ENCODE results near the gene SDHD. TPM values are rescaled to one million over a fixed set of nuclear protein-coding genes. Genes with fewer than 3 reads are reported as not detected.

The SDHD gene
- polyA plus RNA-seq, 1 experiment = 122 TPM

- no peak for DNase-seq (ENCODE audit: low read depth, low spot score)
- no peak for TF ChIP-seq CTCF (IDR thresholded peaks at IDR 0.05; ENCODE audit: low read depth, low read length)
- Histone ChIP-seq H3K4me3 (ENCODE audit: low read depth, low read length) (no peak overlapping the region), H3K9me3 (ENCODE audit: control insufficient read depth, insufficient read depth, low read length) (no peaks in the 10 kb centered on the region), H3K27ac (ENCODE audit: low read depth, low read length) (no peak overlapping the region), H3K27me3 (ENCODE audit: control insufficient read depth, insufficient read depth, low read length) (no peaks in the 10 kb centered on the region)
- CTCF ChIA-PET = interaction anchor here (0.6 kb wide), 1 partner anchor 97 kb away, joined by 3 read pairs; no protein-coding TSS in a partner anchor
- POLR2A ChIA-PET = no interaction called here
These were observed 29.5 kb upstream of the SDHD start for GRCh38 chr11:112057170-112057569.

GRCh38 chr11:112058103-112058502 is 28.6 kb upstream of the SDHD start:
- H3K27me3 ChIP-seq (ENCODE audit: control insufficient read depth, insufficient read depth, low read length) = no peaks in the 10 kb centered on the region
- CTCF ChIA-PET = no interaction called here
- POLR2A ChIA-PET = no interaction called here

GRCh38 chr11:112062923-112063322 is 23.8 kb upstream of the SDHD start:
- POLR2A ChIA-PET = interaction anchor here (0.9 kb wide), 1 partner anchor 14 kb away, joined by 7 read pairs; no protein-coding TSS in a partner anchor

More at GRCh38 chr11:112058103-112058502, 28.6 kb upstream of the SDHD start:
- DNase-seq (ENCODE audit: low read depth, low spot score) = no peak
- H3K27ac ChIP-seq (ENCODE audit: low read depth, low read length) = no peak overlapping the region
- H3K9me3 ChIP-seq (ENCODE audit: control insufficient read depth, insufficient read depth, low read length) = no peaks in the 10 kb centered on the region
- no peak overlapping the region for H3K4me3 ChIP-seq (ENCODE audit: low read depth, low read length)
- no peak for TF ChIP-seq CTCF (IDR thresholded peaks at IDR 0.05; ENCODE audit: low read depth, low read length)

GRCh38 chr11:112073941-112074811 is 12.5 kb upstream of the SDHD start, which contains the start of the genes NKAPD1 and PIH1D2:
Gene NKAPD1 (plus strand): TSS chr11:112074299. CDS start chr11:112075575, 1,276 bp downstream.
Gene PIH1D2 (minus strand): TSS chr11:112074017. CDS start chr11:112073174, 843 bp downstream.
- TF ChIP-seq CTCF (IDR thresholded peaks at IDR 0.05; ENCODE audit: low read depth, low read length) = peak; percentile 19; the same call in 1 of the 2 replicates
- Histone ChIP-seq H3K4me3 (ENCODE audit: low read depth, low read length) (peak within 1 kb of the TSS; percentile 97), H3K27ac (ENCODE audit: low read depth, low read length) (peak within 1 kb of the TSS; percentile 98), H3K9me3 (ENCODE audit: control insufficient read depth, insufficient read depth, low read length) (no peaks in the 10 kb centered on the region; the same call in 1 of the 2 replicates), H3K27me3 (ENCODE audit: control insufficient read depth, insufficient read depth, low read length) (no peaks in the 10 kb centered on the region)
- ChIA-PET CTCF (interaction anchor here (1.5 kb wide), 1 partner anchor 206 kb away, joined by 6 read pairs; no protein-coding TSS in a partner anchor), POLR2A (no interaction called here)
- DNase-seq (ENCODE audit: low read depth, low spot score) = peak; percentile 69

More at GRCh38 chr11:112062923-112063322, 23.8 kb upstream of the SDHD start:
- Histone ChIP-seq H3K27ac (ENCODE audit: low read depth, low read length) (no peak overlapping the region), H3K4me3 (ENCODE audit: low read depth, low read length) (no peak overlapping the region), H3K9me3 (ENCODE audit: control insufficient read depth, insufficient read depth, low read length) (no peaks in the 10 kb centered on the region), H3K27me3 (ENCODE audit: control insufficient read depth, insufficient read depth, low read length) (no peaks in the 10 kb centered on the region)
- CTCF ChIA-PET = no interaction called here
- DNase-seq (ENCODE audit: low read depth, low spot score) = no peak
- TF ChIP-seq CTCF (IDR thresholded peaks at IDR 0.05; ENCODE audit: low read depth, low read length) = no peak

- peak overlapping the region; percentile 76 for H3K27ac ChIP-seq (ENCODE audit: low read depth, low read length)
- no peak overlapping the region for H3K4me3 ChIP-seq (ENCODE audit: low read depth, low read length)
- ChIA-PET POLR2A (no interaction called here), CTCF (interaction anchor here (1.4 to 1.7 kb wide), 2 partner anchors 31 to 198 kb away, joined by 4 to 5 read pairs; no protein-coding TSS in a partner anchor)
- no peaks in the 10 kb centered on the region for H3K9me3 ChIP-seq (ENCODE audit: control insufficient read depth, insufficient read depth, low read length)
- H3K27me3 ChIP-seq (ENCODE audit: control insufficient read depth, insufficient read depth, low read length) = no peaks in the 10 kb centered on the region
- no peak for TF ChIP-seq CTCF (IDR thresholded peaks at IDR 0.05; ENCODE audit: low read depth, low read length)
- DNase-seq (ENCODE audit: low read depth, low spot score) = no peak
These were observed 3.9 kb upstream of the SDHD start for GRCh38 chr11:112082729-112083128.

Measured in AG04450 (cell line).